GM12875 (cell line): Measurements from ENCODE around the gene SMS.

Experiments
- H3K4me3 ChIP-seq: one replicate; pipeline ENCODE4 v1.5.1; 2011; ENCODE audit warnings: low read depth, low read length, control low read depth
- TF ChIP-seq, protein P1 (sequence below): IDR thresholded peaks from 2 replicates; pipeline ENCODE4 v1.5.1; 2011; ENCODE audit warnings: low read depth, mild to moderate bottlenecking, control low read depth, inconsistent platforms, low read length, moderate library complexity, borderline replicate concordance; ENCODE audit not compliant: insufficient read depth

The SMS gene

DNA sequence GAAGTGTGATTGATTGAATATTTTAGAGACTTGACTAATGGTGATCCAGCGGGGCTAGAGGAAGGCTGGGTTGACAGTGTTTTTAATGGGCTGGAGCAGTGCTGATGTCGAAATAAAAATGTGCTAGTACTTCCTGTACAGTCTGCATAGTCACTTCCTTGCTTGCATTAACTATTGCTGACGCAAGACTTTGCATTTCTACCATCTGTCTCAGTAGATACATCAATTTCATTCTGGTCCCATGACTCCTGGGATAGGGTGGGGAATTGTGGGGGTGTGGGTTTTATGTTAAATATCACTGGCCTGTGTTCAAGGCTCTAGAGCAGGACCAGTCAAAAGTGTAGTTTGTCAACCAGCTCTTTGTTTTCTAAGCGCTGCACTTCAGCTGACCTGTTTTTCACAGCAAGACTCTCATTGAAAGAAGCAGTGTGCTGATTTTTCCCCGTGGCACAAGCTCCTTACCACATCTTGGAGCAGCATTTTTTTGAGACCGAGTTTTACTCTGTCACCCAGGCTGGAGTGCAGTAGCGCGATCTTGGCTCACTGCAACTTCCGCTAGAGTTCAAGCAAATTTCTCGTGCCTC is 56.5 kb downstream of the SMS start:
- no peak overlapping the region for H3K4me3 ChIP-seq
- TF ChIP-seq, protein P1, sequence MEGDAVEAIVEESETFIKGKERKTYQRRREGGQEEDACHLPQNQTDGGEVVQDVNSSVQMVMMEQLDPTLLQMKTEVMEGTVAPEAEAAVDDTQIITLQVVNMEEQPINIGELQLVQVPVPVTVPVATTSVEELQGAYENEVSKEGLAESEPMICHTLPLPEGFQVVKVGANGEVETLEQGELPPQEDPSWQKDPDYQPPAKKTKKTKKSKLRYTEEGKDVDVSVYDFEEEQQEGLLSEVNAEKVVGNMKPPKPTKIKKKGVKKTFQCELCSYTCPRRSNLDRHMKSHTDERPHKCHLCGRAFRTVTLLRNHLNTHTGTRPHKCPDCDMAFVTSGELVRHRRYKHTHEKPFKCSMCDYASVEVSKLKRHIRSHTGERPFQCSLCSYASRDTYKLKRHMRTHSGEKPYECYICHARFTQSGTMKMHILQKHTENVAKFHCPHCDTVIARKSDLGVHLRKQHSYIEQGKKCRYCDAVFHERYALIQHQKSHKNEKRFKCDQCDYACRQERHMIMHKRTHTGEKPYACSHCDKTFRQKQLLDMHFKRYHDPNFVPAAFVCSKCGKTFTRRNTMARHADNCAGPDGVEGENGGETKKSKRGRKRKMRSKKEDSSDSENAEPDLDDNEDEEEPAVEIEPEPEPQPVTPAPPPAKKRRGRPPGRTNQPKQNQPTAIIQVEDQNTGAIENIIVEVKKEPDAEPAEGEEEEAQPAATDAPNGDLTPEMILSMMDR = no peak

DNA sequence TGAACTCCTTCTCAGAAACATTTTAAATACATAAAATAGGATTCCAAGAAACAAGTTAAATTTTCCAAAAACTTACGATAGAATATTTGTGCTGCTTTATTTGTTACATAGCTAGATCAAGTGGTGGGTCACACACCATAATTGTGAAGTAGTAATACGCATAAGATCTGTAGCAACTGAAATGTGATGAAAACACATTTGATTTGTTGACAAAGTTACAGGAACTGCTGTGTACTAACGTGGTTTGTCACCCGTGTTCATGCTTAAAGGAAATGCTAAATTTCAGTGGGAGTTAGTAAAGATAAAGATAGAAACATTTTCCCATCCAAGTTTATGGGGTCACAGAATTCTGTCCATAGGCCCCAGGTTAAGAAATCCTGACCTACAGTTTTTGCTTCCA is 57.5 kb downstream of the SMS start:
- TF ChIP-seq, protein P1 = no peak
- H3K4me3 ChIP-seq = no peak overlapping the region

DNA sequence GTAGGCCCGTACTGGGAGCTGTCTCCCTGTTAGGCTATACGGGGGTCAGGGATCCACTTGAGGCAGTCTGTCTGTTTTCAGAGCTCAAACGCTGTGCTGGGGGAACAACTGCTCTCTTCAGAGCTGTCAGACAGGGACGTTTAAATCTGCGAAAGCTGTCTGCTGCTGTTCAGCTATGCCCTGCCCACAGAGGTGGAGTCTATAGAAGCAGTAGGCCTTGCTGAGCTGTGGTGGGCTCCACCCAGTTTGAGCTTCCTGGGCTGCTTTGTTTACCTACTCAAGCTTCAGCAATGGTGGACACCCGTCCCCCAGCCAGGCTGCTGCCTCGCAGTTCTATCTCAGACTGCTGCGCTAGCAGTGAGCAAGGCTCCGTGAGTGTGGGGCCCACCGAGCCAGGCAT is 64.4 kb downstream of the SMS start:
- H3K4me3 ChIP-seq = no peak overlapping the region
- TF ChIP-seq, protein P1 = no peak

DNA sequence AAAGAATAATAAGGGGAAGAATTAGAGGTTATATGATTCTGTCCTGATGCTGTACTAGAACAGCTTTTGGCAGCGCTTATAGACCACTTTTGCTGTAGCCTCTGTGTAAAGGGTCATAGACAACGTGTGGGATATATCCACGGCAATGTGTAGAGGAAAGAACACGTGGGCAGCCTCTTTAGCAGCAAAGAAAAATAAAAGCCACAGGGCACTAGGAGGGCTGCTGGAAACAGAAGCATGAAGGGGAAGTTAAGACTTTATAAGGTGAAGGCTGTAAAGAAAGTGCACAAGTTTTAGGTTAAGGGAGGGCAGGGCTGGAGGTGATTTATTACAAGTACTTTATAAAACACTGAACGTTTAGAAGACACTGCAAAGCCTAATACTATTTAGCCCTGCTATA is 71.5 kb downstream of the SMS start:
- TF ChIP-seq, protein P1 = no peak
- no peak overlapping the region for H3K4me3 ChIP-seq

DNA sequence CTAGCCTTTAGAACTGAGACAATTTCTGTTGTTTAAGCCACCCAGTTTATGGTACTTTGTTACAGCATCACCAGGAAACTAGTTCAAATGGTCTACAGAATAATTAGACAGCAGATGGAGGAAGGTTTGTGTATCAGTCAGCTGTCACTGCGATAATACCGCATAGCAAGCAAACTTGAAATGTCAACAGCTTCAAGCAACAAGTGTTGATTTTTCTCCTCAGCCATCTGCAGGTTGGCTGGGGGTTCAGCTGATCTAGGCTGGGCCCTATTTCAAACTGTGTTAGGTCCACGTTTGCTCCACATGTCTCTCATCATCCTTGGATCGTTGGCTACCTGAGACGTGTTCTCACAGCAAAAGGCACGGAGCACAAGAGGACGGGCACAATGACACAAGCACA is 72.4 kb downstream of the SMS start:
- H3K4me3 ChIP-seq = no peak overlapping the region
- TF ChIP-seq, protein P1 = no peak

DNA sequence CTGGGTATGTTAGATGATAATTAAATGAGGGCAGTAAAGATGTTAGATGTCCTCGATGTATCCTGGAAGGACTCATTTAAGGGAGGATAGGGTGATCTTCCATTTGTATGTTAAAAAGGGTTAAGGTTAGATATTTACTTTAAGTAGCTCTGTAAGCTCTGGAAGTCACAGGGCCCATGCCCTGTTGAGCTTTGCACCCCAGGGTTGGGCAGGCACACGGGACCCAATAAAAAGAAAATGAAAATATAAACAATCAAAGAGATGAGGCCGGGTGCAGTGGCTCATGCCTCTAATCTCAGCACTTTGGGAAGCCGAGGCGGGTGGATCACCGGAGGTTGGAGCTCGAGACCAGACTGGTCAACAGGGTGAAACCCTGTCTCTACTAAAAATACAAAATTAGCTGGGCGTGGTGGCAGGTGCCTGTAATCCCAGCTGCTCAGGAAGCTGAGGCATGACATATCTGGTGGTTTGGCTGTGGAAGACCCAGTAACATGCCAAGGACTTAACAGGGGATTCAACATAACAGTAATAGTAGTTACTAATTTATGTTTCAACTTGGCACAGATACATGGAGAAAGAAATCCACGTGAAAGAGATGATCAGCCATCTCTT is 74.7 kb downstream of the SMS start:
- H3K4me3 ChIP-seq = no peak overlapping the region

DNA sequence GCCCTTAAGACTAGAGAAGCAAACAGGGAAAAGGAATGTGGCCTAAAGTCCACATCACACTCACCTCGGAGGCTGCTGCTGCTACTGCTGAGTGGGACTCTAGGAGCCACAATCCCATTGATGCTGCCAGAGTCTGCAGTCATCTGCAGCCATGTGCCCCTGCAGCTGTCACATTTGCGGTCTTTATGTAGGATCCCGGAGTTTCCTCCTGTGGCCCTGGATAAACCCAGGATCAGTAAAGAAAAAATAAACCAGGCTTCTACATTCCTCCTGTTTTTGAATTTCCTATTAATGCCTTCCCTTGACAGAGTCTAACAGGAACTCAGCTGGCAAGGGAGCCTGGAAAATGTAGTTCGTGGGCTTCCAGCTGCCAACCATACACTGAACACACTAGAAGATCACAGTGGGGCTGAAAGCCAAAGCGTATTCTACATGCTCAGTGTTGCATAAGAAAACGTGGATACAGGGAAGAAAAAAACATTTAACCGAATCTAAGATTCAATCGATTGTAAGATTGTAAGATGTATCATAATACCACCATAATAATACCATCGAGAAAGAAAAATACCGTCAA is 81.3 kb downstream of the SMS start:
- TF ChIP-seq, protein P1 = no peak
- H3K4me3 ChIP-seq = no peak overlapping the region

More for the DNA sequence above, 74.7 kb downstream of the SMS start:
- TF ChIP-seq, protein P1 = no peak
